ENCODE measurements around the gene ARMH4.

- TF ChIP-seq, protein P1, sequence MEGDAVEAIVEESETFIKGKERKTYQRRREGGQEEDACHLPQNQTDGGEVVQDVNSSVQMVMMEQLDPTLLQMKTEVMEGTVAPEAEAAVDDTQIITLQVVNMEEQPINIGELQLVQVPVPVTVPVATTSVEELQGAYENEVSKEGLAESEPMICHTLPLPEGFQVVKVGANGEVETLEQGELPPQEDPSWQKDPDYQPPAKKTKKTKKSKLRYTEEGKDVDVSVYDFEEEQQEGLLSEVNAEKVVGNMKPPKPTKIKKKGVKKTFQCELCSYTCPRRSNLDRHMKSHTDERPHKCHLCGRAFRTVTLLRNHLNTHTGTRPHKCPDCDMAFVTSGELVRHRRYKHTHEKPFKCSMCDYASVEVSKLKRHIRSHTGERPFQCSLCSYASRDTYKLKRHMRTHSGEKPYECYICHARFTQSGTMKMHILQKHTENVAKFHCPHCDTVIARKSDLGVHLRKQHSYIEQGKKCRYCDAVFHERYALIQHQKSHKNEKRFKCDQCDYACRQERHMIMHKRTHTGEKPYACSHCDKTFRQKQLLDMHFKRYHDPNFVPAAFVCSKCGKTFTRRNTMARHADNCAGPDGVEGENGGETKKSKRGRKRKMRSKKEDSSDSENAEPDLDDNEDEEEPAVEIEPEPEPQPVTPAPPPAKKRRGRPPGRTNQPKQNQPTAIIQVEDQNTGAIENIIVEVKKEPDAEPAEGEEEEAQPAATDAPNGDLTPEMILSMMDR (IDR thresholded peaks at IDR 0.05; ENCODE audit: low read depth, low read length, missing input control): no peak
- no peak for TF ChIP-seq GABPA (IDR thresholded peaks at IDR 0.05 in 1 of 2, conservative IDR thresholded peaks at IDR 0.05 in 1 of 2)
- no peak for TF ChIP-seq EGR1 (IDR thresholded peaks at IDR 0.05; ENCODE audit: low read depth in 2 of 2)
- no peak for TF ChIP-seq REST (IDR thresholded peaks at IDR 0.05)
- no peak for TF ChIP-seq MAX (IDR thresholded peaks at IDR 0.05)
- TF ChIP-seq NR2F2 (IDR thresholded peaks at IDR 0.05): no peak
- TF ChIP-seq, protein P2, sequence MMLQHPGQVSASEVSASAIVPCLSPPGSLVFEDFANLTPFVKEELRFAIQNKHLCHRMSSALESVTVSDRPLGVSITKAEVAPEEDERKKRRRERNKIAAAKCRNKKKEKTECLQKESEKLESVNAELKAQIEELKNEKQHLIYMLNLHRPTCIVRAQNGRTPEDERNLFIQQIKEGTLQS (IDR thresholded peaks at IDR 0.05): no peak
- TF ChIP-seq SP1 (IDR thresholded peaks at IDR 0.05): no peak
- no peak for TF ChIP-seq JUND (IDR thresholded peaks at IDR 0.05)
- no peak for TF ChIP-seq RAD21 (IDR thresholded peaks at IDR 0.05)
- TF ChIP-seq YY1 (IDR thresholded peaks at IDR 0.05): no peak
- TF ChIP-seq TAF1 (conservative IDR thresholded peaks at IDR 0.05): no peak
- TF ChIP-seq, protein P3, sequence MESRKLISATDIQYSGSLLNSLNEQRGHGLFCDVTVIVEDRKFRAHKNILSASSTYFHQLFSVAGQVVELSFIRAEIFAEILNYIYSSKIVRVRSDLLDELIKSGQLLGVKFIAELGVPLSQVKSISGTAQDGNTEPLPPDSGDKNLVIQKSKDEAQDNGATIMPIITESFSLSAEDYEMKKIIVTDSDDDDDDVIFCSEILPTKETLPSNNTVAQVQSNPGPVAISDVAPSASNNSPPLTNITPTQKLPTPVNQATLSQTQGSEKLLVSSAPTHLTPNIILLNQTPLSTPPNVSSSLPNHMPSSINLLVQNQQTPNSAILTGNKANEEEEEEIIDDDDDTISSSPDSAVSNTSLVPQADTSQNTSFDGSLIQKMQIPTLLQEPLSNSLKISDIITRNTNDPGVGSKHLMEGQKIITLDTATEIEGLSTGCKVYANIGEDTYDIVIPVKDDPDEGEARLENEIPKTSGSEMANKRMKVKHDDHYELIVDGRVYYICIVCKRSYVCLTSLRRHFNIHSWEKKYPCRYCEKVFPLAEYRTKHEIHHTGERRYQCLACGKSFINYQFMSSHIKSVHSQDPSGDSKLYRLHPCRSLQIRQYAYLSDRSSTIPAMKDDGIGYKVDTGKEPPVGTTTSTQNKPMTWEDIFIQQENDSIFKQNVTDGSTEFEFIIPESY (IDR thresholded peaks at IDR 0.05): no peak
Measured at GRCh38 chr14:57970594-57970993, 181.4 kb downstream of the ARMH4 start.

Measured in liver (tissue), 3 donors.